ENCODE measurements around the gene SLIT3. TPM values are rescaled to one million over a fixed set of nuclear protein-coding genes. Genes with fewer than 3 reads are reported as not detected.

The SLIT3 gene
- polyA plus RNA-seq, 4 donors = 46.4 to 82.0 (median 57.9) TPM

- DNase-seq (ENCODE audit: low read depth in 4 of 4, low spot score in 3 of 4) = no peak
Measured at GRCh38 chr5:168978015-168978414, 322.9 kb downstream of the SLIT3 start.

- no peak for DNase-seq (ENCODE audit: low read depth in 4 of 4, low spot score in 3 of 4)
Measured at GRCh38 chr5:168976311-168976970, 324.5 kb downstream of the SLIT3 start.

- no peak for DNase-seq (ENCODE audit: low read depth in 4 of 4, low spot score in 3 of 4)
Measured at GRCh38 chr5:168975331-168975730, 325.6 kb downstream of the SLIT3 start.

- no peak for DNase-seq (ENCODE audit: low read depth in 4 of 4, low spot score in 3 of 4)
Measured at GRCh38 chr5:168974082-168974481, 326.9 kb downstream of the SLIT3 start.

GRCh38 chr5:168972731-168973130 lies 328.2 kb downstream of the SLIT3 start:
- DNase-seq (ENCODE audit: low read depth in 4 of 4, low spot score in 3 of 4) = no peak

GRCh38 chr5:168971100-168971499 lies 329.8 kb downstream of the SLIT3 start:
- no peak for DNase-seq (ENCODE audit: low read depth in 4 of 4, low spot score in 3 of 4)

GRCh38 chr5:168969326-168969886 lies 331.5 kb downstream of the SLIT3 start:
- DNase-seq (ENCODE audit: low read depth in 4 of 4, low spot score in 3 of 4) = peak in 1 of 4 donors; percentile 38

GRCh38 chr5:168967882-168968620 lies 332.9 kb downstream of the SLIT3 start:
- DNase-seq (ENCODE audit: low read depth in 4 of 4, low spot score in 3 of 4) = no peak

- no peak for DNase-seq (ENCODE audit: low read depth in 4 of 4, low spot score in 3 of 4)
Measured at GRCh38 chr5:168965638-168966037, 335.3 kb downstream of the SLIT3 start.

GRCh38 chr5:168964182-168964581 lies 336.8 kb downstream of the SLIT3 start:
- no peak for DNase-seq (ENCODE audit: low read depth in 4 of 4, low spot score in 3 of 4)

GRCh38 chr5:168962306-168962705 lies 338.6 kb downstream of the SLIT3 start:
- DNase-seq (ENCODE audit: low read depth in 4 of 4, low spot score in 3 of 4) = no peak

GRCh38 chr5:168961681-168962080 lies 339.3 kb downstream of the SLIT3 start:
- DNase-seq (ENCODE audit: low read depth in 4 of 4, low spot score in 3 of 4) = no peak

- no peak for DNase-seq (ENCODE audit: low read depth in 4 of 4, low spot score in 3 of 4)
Measured at GRCh38 chr5:168960497-168960896, 340.4 kb downstream of the SLIT3 start.

GRCh38 chr5:168953351-168953750 lies 347.6 kb downstream of the SLIT3 start:
- DNase-seq (ENCODE audit: low read depth in 4 of 4, low spot score in 3 of 4) = no peak

- no peak for DNase-seq (ENCODE audit: low read depth in 4 of 4, low spot score in 3 of 4)
Measured at GRCh38 chr5:168952196-168952595, 348.7 kb downstream of the SLIT3 start.

GRCh38 chr5:168951769-168952168 lies 349.2 kb downstream of the SLIT3 start:
- DNase-seq (ENCODE audit: low read depth in 4 of 4, low spot score in 3 of 4) = no peak

GRCh38 chr5:168951356-168951755 lies 349.6 kb downstream of the SLIT3 start:
- DNase-seq (ENCODE audit: low read depth in 4 of 4, low spot score in 3 of 4) = no peak

GRCh38 chr5:168950241-168950951 lies 350.5 kb downstream of the SLIT3 start:
- DNase-seq (ENCODE audit: low read depth in 4 of 4, low spot score in 3 of 4) = no peak

GRCh38 chr5:168948746-168949145 lies 352.2 kb downstream of the SLIT3 start:
- no peak for DNase-seq (ENCODE audit: low read depth in 4 of 4, low spot score in 3 of 4)

GRCh38 chr5:168947212-168947868 lies 353.6 kb downstream of the SLIT3 start:
- DNase-seq (ENCODE audit: low read depth in 4 of 4, low spot score in 3 of 4) = no peak

GRCh38 chr5:168946363-168946762 lies 354.6 kb downstream of the SLIT3 start:
- no peak for DNase-seq (ENCODE audit: low read depth in 4 of 4, low spot score in 3 of 4)
